ENCODE results near the gene SLAMF6. TPM values are rescaled to one million over a fixed set of nuclear protein-coding genes. Genes with fewer than 3 reads are reported as not detected.
"Not testable (repeated sequence)": the region's sequence is repeated elsewhere in the genome, so short reads cannot be mapped to it uniquely, and the experiment has no call there.

Gene SLAMF6
- total and polyA plus RNA-seq, 4 donors: 1.2 to 1.5 (median 1.5) TPM; not detected in 1

GRCh38 chr1:160499631-160500030 lies 23.4 kb downstream of the SLAMF6 start:
- ATAC-seq (ENCODE audit: low FRiP score): no peak
- DNase-seq: no peak

GRCh38 chr1:160498301-160499065 lies 24.6 kb downstream of the SLAMF6 start:
- H3K27ac ChIP-seq (ENCODE audit: low read depth in 1 of 2, low read length in 2 of 2); H3K36me3 ChIP-seq (ENCODE audit: control insufficient read depth in 1 of 2, insufficient read depth in 2 of 2, low read length in 1 of 2); H3K4me1 ChIP-seq (ENCODE audit: control insufficient read depth in 1 of 2, insufficient read depth in 2 of 2, low read length in 2 of 2); H3K4me3 ChIP-seq (ENCODE audit: low read length in 2 of 2); H3K27me3 ChIP-seq (ENCODE audit: control insufficient read depth in 1 of 2, insufficient read depth in 2 of 2, low read length in 1 of 2); intact Hi-C loops (cut with DNase I); DNase-seq; H3K9me3 ChIP-seq (ENCODE audit: control insufficient read depth, low read length); ATAC-seq (ENCODE audit: low FRiP score): not testable (repeated sequence)
- WGBS, 2 donors: 76 to 78% methylated on average over 3 of the region's 3 CpGs

More at GRCh38 chr1:160499631-160500030, 23.4 kb downstream of the SLAMF6 start:
- Histone ChIP-seq H3K27ac (ENCODE audit: low read depth in 1 of 2, low read length in 2 of 2) (no peak overlapping the region), H3K9me3 (ENCODE audit: control insufficient read depth, low read length) (no peaks in the 10 kb centered on the region), H3K27me3 (ENCODE audit: control insufficient read depth in 1 of 2, insufficient read depth in 2 of 2, low read length in 1 of 2) (no peaks in the 10 kb centered on the region), H3K4me3 (ENCODE audit: low read length in 2 of 2) (no peak overlapping the region), H3K4me1 (ENCODE audit: control insufficient read depth in 1 of 2, insufficient read depth in 2 of 2, low read length in 2 of 2) (no peaks in the 10 kb centered on the region), H3K36me3 (ENCODE audit: control insufficient read depth in 1 of 2, insufficient read depth in 2 of 2, low read length in 1 of 2) (no peaks in the 10 kb centered on the region)
- 69 to 83% methylated on average over 1 of the region's 1 CpG for WGBS, 2 donors
- intact Hi-C loops (cut with DNase I): no loop called here

GRCh38 chr1:160496334-160496733 lies 26.7 kb downstream of the SLAMF6 start:
- 77 to 79% methylated on average over 4 of the region's 4 CpGs for WGBS, 2 donors

GRCh38 chr1:160494620-160495019 lies 28.4 kb downstream of the SLAMF6 start:
- no peaks in the 10 kb centered on the region for H3K4me1 ChIP-seq (ENCODE audit: control insufficient read depth in 1 of 2, insufficient read depth in 2 of 2, low read length in 2 of 2)
- H3K27me3 ChIP-seq (ENCODE audit: control insufficient read depth in 1 of 2, insufficient read depth in 2 of 2, low read length in 1 of 2): no peaks in the 10 kb centered on the region
- H3K4me3 ChIP-seq (ENCODE audit: low read length in 2 of 2): no peak overlapping the region
- no peaks in the 10 kb centered on the region for H3K9me3 ChIP-seq (ENCODE audit: control insufficient read depth, low read length)
- intact Hi-C loops (cut with DNase I): no loop called here
- DNase-seq (no peak), ATAC-seq (ENCODE audit: low FRiP score) (no peak)
- 71 to 74% methylated on average over 3 of the region's 3 CpGs for WGBS, 2 donors
- no peaks in the 10 kb centered on the region for H3K36me3 ChIP-seq (ENCODE audit: control insufficient read depth in 1 of 2, insufficient read depth in 2 of 2, low read length in 1 of 2)
- H3K27ac ChIP-seq (ENCODE audit: low read depth in 1 of 2, low read length in 2 of 2): no peak overlapping the region

More at GRCh38 chr1:160496334-160496733, 26.7 kb downstream of the SLAMF6 start:
- intact Hi-C loops (cut with DNase I): no loop called here
- ATAC-seq (ENCODE audit: low FRiP score) (no peak), DNase-seq (no peak)
- Histone ChIP-seq H3K4me3 (ENCODE audit: low read length in 2 of 2) (no peak overlapping the region), H3K27me3 (ENCODE audit: control insufficient read depth in 1 of 2, insufficient read depth in 2 of 2, low read length in 1 of 2) (no peaks in the 10 kb centered on the region), H3K9me3 (ENCODE audit: control insufficient read depth, low read length) (no peaks in the 10 kb centered on the region), H3K4me1 (ENCODE audit: control insufficient read depth in 1 of 2, insufficient read depth in 2 of 2, low read length in 2 of 2) (no peaks in the 10 kb centered on the region), H3K36me3 (ENCODE audit: control insufficient read depth in 1 of 2, insufficient read depth in 2 of 2, low read length in 1 of 2) (no peaks in the 10 kb centered on the region), H3K27ac (ENCODE audit: low read depth in 1 of 2, low read length in 2 of 2) (no peak overlapping the region)

- Histone ChIP-seq H3K36me3 (ENCODE audit: control insufficient read depth in 1 of 2, insufficient read depth in 2 of 2, low read length in 1 of 2) (no peaks in the 10 kb centered on the region), H3K4me1 (ENCODE audit: control insufficient read depth in 1 of 2, insufficient read depth in 2 of 2, low read length in 2 of 2) (no peaks in the 10 kb centered on the region), H3K4me3 (ENCODE audit: low read length in 2 of 2) (no peak overlapping the region), H3K27me3 (ENCODE audit: control insufficient read depth in 1 of 2, insufficient read depth in 2 of 2, low read length in 1 of 2) (peaks cover 0 to 2% of the 10 kb centered on the region in 2 donors), H3K9me3 (ENCODE audit: control insufficient read depth, low read length) (no peaks in the 10 kb centered on the region), H3K27ac (ENCODE audit: low read depth in 1 of 2, low read length in 2 of 2) (no peak overlapping the region)
- intact Hi-C loops (cut with DNase I): no loop called here
- 74 to 75% methylated on average over 2 of the region's 2 CpGs for WGBS, 2 donors
- DNase-seq (no peak), ATAC-seq (ENCODE audit: low FRiP score) (no peak)
Observed at GRCh38 chr1:160492617-160493016, 30.4 kb downstream of the SLAMF6 start.

GRCh38 chr1:160491981-160492380 lies 31.1 kb downstream of the SLAMF6 start:
- intact Hi-C loops (cut with DNase I): no loop called here
- DNase-seq: no peak
- Histone ChIP-seq H3K36me3 (ENCODE audit: control insufficient read depth in 1 of 2, insufficient read depth in 2 of 2, low read length in 1 of 2) (no peaks in the 10 kb centered on the region), H3K4me3 (ENCODE audit: low read length in 2 of 2) (no peak overlapping the region), H3K27ac (ENCODE audit: low read depth in 1 of 2, low read length in 2 of 2) (no peak overlapping the region), H3K9me3 (ENCODE audit: control insufficient read depth, low read length) (no peaks in the 10 kb centered on the region), H3K27me3 (ENCODE audit: control insufficient read depth in 1 of 2, insufficient read depth in 2 of 2, low read length in 1 of 2) (peaks cover 0 to 2% of the 10 kb centered on the region in 2 donors), H3K4me1 (ENCODE audit: control insufficient read depth in 1 of 2, insufficient read depth in 2 of 2, low read length in 2 of 2) (no peaks in the 10 kb centered on the region)
- ATAC-seq (ENCODE audit: low FRiP score): no peak
- 90 to 92% methylated on average over 3 of the region's 3 CpGs for WGBS, 2 donors

GRCh38 chr1:160491017-160491416 lies 32.0 kb downstream of the SLAMF6 start:
- intact Hi-C loops (cut with DNase I): no loop called here
- 69 to 77% methylated on average over 4 of the region's 4 CpGs for WGBS, 2 donors
- H3K27me3 ChIP-seq (ENCODE audit: control insufficient read depth in 1 of 2, insufficient read depth in 2 of 2, low read length in 1 of 2): peaks cover 0 to 2% of the 10 kb centered on the region in 2 donors

GRCh38 chr1:160489513-160490261 lies 33.4 kb downstream of the SLAMF6 start:
- Histone ChIP-seq H3K4me3 (ENCODE audit: low read length in 2 of 2) (no peak overlapping the region), H3K9me3 (ENCODE audit: control insufficient read depth, low read length) (no peaks in the 10 kb centered on the region), H3K4me1 (ENCODE audit: control insufficient read depth in 1 of 2, insufficient read depth in 2 of 2, low read length in 2 of 2) (no peaks in the 10 kb centered on the region), H3K27me3 (ENCODE audit: control insufficient read depth in 1 of 2, insufficient read depth in 2 of 2, low read length in 1 of 2) (peaks cover 0 to 2% of the 10 kb centered on the region in 2 donors), H3K36me3 (ENCODE audit: control insufficient read depth in 1 of 2, insufficient read depth in 2 of 2, low read length in 1 of 2) (no peaks in the 10 kb centered on the region), H3K27ac (ENCODE audit: low read depth in 1 of 2, low read length in 2 of 2) (no peak overlapping the region)
- intact Hi-C loops (cut with DNase I): no loop called here
- WGBS, 2 donors: 49 to 57% methylated on average over 4 of the region's 4 CpGs
- DNase-seq: no peak
- ATAC-seq (ENCODE audit: low FRiP score): no peak

More at GRCh38 chr1:160491017-160491416, 32.0 kb downstream of the SLAMF6 start:
- DNase-seq (no peak), ATAC-seq (ENCODE audit: low FRiP score) (no peak)
- H3K4me1 ChIP-seq (ENCODE audit: control insufficient read depth in 1 of 2, insufficient read depth in 2 of 2, low read length in 2 of 2): no peaks in the 10 kb centered on the region
- H3K36me3 ChIP-seq (ENCODE audit: control insufficient read depth in 1 of 2, insufficient read depth in 2 of 2, low read length in 1 of 2): no peaks in the 10 kb centered on the region
- no peak overlapping the region for H3K4me3 ChIP-seq (ENCODE audit: low read length in 2 of 2)
- no peak overlapping the region for H3K27ac ChIP-seq (ENCODE audit: low read depth in 1 of 2, low read length in 2 of 2)
- no peaks in the 10 kb centered on the region for H3K9me3 ChIP-seq (ENCODE audit: control insufficient read depth, low read length)

Data from aorta (tissue), 5 donors.